Activated naive CD8-positive, alpha-beta T cell treated with anti-CD3 and anti-CD28 coated beads, Interleukin-2, amount 50 U/mL, for 24 hours (primary cell): ENCODE measurements around the gene GEMIN4.
"Not testable (repeated sequence)": the region's sequence is repeated elsewhere in the genome, so short reads cannot be mapped to it uniquely, and the experiment has no call there.

ENCODE experiments used
- ATAC-seq: fragments of 150-1000 bp; cut with Tn5 transposase; one replicate; pipeline ENCODE4 v1.10.0; 2021
- DNase-seq: peaks from one replicate; pipeline ENCODE4 v3.0.0; 2021
- H3K27ac Mint-ChIP-seq: one replicate; pipeline ENCODE4 v1.8.0; 2021; ENCODE audit warnings: mild to moderate bottlenecking, mixed read lengths
- H3K27me3 Mint-ChIP-seq: one replicate; pipeline ENCODE4 v1.8.0; 2021; ENCODE audit warnings: mixed read lengths
- H3K36me3 Mint-ChIP-seq: one replicate; pipeline ENCODE4 v1.8.0; 2021; ENCODE audit warnings: low read depth, mixed read lengths
- H3K4me1 Mint-ChIP-seq: one replicate; pipeline ENCODE4 v1.8.0; 2021; ENCODE audit warnings: mixed read lengths
- H3K4me3 Mint-ChIP-seq: one replicate; pipeline ENCODE4 v1.8.0; 2021; ENCODE audit warnings: mild to moderate bottlenecking, moderate library complexity, mixed read lengths
- H3K9me3 Mint-ChIP-seq: one replicate; pipeline ENCODE4 v1.8.0; 2021; ENCODE audit warnings: mixed read lengths

Gene GEMIN4

DNA sequence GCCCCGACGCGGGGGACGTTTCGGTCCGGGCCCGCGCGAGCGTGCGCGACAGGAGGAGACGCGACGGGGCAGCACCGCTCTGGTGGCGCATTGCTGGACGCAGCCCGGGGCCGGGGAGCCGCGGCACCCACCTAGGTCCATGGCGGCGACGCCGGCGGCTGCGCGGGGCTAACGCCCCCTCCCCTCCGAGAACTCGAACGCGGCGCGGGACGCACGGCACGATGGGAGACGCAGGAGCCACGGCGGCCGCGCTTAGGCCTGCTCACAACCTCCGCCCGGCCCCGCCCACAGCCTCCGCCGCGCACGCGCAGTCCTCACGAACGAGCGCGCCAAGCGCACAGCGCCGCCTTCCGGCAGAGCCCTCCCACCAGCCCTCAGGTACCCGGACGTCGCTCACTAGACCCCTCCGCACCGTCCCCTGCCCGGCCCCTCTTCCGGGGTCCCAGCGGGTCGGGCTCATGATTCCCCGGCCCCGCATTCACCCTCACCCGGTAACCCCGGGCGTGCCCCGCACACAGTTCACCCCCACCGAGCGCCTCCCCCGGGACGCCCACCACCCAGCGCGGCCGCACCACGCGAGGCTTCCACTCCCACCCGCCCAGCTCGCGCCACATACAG, at the start of gene GEMIN4:
GEMIN4 (minus strand) TSS at position 263 of the 618 bp plus-strand sequence; CDS start at position 141, 122 bp downstream.
- Mint-ChIP-seq H3K4me1 (peaks cover 35% of the 10 kb centered on the region), H3K27me3 (no peaks in the 10 kb centered on the region), H3K27ac (peak within 1 kb of the TSS; percentile 98), H3K9me3 (peaks cover 5% of the 10 kb centered on the region), H3K36me3 (peaks cover 49% of the 10 kb centered on the region), H3K4me3 (peak within 1 kb of the TSS; percentile 99)
- peak; percentile 91 for ATAC-seq
- DNase-seq: peak; percentile 99

DNA sequence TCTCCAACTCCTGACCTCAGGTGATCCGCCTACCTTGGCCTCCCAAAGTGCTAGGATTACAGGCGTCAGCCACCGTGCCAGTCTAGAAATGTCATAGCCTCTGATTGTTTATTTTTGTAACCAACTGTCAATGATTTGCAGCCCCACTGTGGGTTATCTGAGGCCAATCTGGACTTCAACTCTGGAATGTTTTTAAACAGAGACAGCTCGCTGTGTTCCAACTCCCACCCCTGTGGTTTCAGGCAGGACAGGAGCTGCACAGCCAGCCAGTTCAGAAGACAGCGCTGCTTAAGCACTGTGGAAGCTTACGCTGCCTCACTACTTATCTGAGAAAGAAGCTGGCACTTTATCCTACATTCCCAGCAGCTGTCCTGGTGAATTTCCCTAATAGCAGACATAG, 49.6 kb upstream of the GEMIN4 start:
- DNase-seq (no peak), ATAC-seq (no peak)
- no peak overlapping the region for H3K27ac Mint-ChIP-seq
- no peaks in the 10 kb centered on the region for H3K27me3 Mint-ChIP-seq
- H3K4me3 Mint-ChIP-seq: no peak overlapping the region
- H3K9me3 Mint-ChIP-seq: no peaks in the 10 kb centered on the region
- H3K36me3 Mint-ChIP-seq: no peaks in the 10 kb centered on the region
- H3K4me1 Mint-ChIP-seq: no peaks in the 10 kb centered on the region

DNA sequence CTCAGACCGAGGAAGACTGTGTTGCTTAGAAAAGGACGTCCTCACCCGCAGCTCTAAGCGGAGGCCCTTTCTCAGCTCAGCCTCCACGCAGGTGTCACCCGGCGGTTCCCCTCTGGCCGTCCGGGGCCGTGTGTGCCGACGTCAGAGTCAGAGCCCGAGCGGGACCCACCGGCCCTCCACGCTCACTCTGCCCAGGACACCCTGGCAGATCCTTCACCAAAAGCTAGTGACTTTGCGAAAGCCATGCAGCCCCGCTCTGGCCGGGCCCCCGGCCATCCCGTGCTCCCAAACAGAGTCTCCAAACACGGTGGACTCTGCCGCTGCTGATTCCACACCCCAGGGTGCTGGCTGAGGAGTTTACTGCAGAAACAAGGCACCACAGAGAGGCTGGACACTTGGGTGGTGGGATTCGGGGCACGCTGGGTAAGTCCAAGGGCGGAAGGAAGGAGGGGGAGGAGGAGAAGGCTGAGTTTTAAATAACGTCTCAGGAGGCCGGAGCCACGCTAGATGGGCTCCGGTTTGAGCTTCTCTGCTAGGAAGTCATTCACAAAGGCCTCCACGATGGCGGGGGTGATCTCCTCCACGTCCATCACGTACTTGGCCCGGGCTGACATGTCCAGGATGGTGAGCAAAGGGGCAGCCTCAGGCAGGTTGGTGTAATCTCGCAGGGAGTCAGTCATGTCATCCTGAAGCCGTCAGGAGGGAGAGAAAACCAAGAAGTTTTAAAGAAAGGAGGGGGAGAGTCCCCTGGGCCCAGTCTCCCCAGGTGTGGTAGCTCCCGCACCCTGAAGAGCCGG, 48.6 kb upstream of the GEMIN4 start:
- Mint-ChIP-seq H3K36me3 (no peaks in the 10 kb centered on the region), H3K4me3 (no peak overlapping the region), H3K27ac (no peak overlapping the region), H3K9me3 (no peaks in the 10 kb centered on the region), H3K4me1 (no peaks in the 10 kb centered on the region), H3K27me3 (no peaks in the 10 kb centered on the region)
- ATAC-seq: no peak
- DNase-seq: no peak

DNA sequence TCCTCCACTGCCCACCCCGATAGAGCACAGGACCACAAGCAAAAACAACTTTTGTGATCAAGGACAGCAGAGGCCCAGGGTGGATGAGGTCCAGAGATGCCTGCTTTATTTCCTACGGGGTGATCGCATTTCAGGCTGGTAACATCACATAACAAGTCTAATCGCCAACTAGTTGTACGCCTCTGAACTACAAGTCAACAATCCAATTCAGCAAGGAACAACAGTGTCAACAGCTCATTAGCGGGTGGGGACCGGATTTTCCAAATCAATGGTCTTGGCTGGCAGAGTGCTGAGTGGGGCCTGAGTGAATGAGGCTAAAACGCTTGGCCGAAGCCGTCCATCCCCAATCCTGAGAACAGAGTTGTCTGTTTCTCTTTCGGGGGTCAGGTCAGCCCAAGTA, 47.2 kb upstream of the GEMIN4 start:
- H3K36me3 Mint-ChIP-seq: no peaks in the 10 kb centered on the region

DNA sequence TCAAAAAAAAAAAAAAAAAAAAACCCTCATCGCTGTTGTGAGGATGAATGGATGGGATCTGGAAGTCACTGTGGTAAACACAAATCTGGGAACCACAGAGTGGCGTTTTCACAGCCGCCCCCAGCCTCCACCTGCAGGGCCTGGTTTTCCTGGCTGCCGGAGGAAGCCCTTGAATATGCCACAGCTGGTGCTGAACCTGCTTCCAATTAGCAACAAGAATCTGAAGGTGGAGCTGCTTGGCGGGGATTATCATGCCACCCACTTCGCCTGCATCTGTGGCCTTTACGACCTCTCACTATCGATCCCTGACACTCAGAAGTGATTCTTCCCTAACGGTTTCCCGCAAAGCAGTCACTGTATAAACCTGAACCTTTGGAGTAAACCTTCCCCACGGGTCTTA, 46.2 kb upstream of the GEMIN4 start:
- Mint-ChIP-seq H3K27ac (no peak overlapping the region), H3K27me3 (no peaks in the 10 kb centered on the region), H3K4me3 (no peak overlapping the region), H3K4me1 (peaks cover 6% of the 10 kb centered on the region), H3K9me3 (no peaks in the 10 kb centered on the region), H3K36me3 (no peaks in the 10 kb centered on the region)
- DNase-seq: no peak
- no peak for ATAC-seq

More for the DNA sequence above, 47.2 kb upstream of the GEMIN4 start:
- Mint-ChIP-seq H3K27me3 (no peaks in the 10 kb centered on the region), H3K27ac (no peak overlapping the region), H3K4me1 (peaks cover 6% of the 10 kb centered on the region), H3K4me3 (no peak overlapping the region), H3K9me3 (no peaks in the 10 kb centered on the region)
- DNase-seq (no peak), ATAC-seq (no peak)

DNA sequence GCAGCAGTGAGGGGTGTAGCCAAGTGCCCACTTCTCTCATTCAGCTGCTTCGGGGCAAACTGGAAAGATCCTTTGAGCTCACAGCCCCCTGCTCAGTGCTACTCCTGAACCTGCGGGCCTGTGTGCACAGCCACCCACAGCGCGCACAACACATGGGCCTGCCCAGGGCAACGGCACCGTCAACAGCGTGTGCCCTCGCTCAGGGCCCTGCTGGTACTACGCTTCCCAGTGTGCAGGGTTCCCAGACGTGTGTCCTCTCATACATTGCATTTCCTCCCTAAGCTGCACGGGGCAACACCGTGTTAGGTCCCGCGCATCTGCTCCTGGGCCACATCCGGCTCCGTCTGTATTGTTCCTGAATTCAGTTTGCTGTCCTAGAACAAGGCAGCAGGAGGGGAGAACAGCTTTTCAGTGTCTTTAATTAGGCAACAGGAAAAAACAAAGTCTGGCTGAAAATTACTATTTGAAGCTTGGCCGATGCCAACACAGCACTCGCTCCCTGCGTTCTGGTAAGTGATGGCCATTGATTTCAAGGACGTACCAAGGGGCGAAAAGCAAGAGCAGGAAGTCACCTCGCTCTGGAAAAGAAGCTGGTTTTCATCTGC, 45.3 kb upstream of the GEMIN4 start:
- H3K27me3 Mint-ChIP-seq: no peaks in the 10 kb centered on the region

DNA sequence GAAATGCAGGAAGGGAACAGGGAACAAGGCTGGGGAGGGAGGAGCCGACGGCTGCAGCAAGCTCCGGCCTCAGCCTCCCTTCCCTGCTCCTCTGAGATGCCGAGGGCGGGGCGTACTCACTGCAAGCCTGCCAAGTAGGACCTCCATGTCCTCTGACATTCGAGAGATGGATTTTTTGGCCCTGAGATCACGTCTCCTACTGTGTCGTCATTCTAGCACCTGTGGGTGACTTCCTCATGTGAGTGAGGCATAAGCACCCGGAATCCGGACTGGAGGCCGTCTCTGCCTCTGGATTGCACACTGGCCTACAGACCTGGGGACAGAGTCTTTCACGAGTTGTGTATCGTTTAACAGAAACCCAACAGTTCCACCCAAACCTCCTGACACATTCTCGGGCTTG, 44.5 kb upstream of the GEMIN4 start:
- Mint-ChIP-seq H3K27me3 (no peaks in the 10 kb centered on the region), H3K9me3 (no peaks in the 10 kb centered on the region), H3K27ac (no peak overlapping the region), H3K4me3 (no peak overlapping the region), H3K36me3 (peaks cover 7% of the 10 kb centered on the region), H3K4me1 (peaks cover 6% of the 10 kb centered on the region)
- DNase-seq (no peak), ATAC-seq (no peak)

More for the DNA sequence above, 45.3 kb upstream of the GEMIN4 start:
- H3K27ac Mint-ChIP-seq: no peak overlapping the region
- DNase-seq (no peak), ATAC-seq (no peak)
- H3K4me3 Mint-ChIP-seq: no peak overlapping the region
- no peaks in the 10 kb centered on the region for H3K9me3 Mint-ChIP-seq
- peaks cover 3% of the 10 kb centered on the region for H3K36me3 Mint-ChIP-seq
- peaks cover 6% of the 10 kb centered on the region for H3K4me1 Mint-ChIP-seq

DNA sequence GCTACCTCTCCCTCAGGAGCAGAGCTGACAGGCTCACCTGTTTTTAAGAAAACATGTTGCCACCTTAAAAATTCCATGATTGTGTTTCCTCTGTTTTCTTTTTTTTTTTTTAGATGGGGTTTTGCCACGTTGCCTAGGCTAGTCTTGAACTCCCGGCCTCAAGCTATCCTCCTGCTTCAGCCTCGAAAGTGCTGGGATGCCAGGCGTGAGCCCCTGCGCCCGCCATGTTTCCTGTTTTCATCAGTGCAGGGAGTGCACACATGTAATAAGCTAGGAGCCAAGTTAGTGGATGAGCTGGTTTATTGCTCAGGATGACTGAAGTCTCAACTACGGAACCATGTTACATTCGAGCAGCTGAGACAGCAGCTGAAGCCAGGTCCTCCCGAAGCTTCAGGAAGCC, 43.7 kb upstream of the GEMIN4 start:
- H3K27ac Mint-ChIP-seq: no peak overlapping the region
- H3K4me3 Mint-ChIP-seq: no peak overlapping the region
- no peaks in the 10 kb centered on the region for H3K27me3 Mint-ChIP-seq

DNA sequence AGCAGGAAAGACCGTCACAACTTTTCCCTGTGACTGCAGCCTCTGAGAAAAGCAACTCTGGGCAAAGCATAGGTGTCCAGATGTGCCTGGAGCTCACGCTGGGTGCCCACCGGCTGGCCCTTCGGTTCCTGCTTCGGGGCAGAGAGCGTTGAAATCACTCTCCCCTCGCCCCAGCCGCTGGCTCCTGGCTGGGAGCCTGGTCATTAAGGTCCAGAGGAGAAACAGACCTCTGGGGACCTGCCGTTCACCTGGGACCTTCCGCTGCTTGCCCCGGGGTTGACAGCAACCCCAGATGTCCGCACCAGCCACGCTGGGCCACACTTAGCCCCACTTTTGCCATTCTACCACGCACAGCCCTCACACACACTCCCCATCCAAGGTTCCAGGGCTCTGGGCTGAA, 43.2 kb upstream of the GEMIN4 start:
- no peaks in the 10 kb centered on the region for H3K27me3 Mint-ChIP-seq
- H3K4me1 Mint-ChIP-seq: peaks cover 6% of the 10 kb centered on the region
- ATAC-seq (no peak), DNase-seq (no peak)
- H3K4me3 Mint-ChIP-seq: no peak overlapping the region
- no peaks in the 10 kb centered on the region for H3K9me3 Mint-ChIP-seq
- H3K27ac Mint-ChIP-seq: no peak overlapping the region
- peaks cover 16% of the 10 kb centered on the region for H3K36me3 Mint-ChIP-seq

More for the DNA sequence above, 43.7 kb upstream of the GEMIN4 start:
- H3K4me1 Mint-ChIP-seq: peaks cover 6% of the 10 kb centered on the region
- DNase-seq: no peak
- ATAC-seq: no peak
- no peaks in the 10 kb centered on the region for H3K9me3 Mint-ChIP-seq
- H3K36me3 Mint-ChIP-seq: peaks cover 14% of the 10 kb centered on the region

DNA sequence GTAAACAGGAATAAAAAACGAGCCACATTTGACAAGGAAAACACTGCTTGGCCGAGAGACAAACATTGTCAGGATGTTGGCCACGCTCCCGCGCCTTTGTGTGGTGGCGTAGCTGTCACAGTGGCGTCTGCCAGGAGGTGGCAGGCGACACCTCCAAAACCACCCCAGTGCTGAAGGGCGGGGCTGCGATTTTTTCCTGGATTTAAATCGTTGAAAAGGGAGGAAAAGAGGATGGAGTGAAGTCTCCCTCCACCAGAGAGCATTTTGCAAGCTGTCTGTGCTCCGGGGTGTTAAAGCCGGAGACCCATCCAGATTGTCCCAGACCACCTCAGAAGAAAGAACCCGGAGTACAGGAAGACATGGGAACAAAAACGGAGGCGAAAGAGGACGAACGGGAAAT, 42.8 kb upstream of the GEMIN4 start:
- Mint-ChIP-seq H3K9me3 (no peaks in the 10 kb centered on the region), H3K27ac (no peak overlapping the region), H3K36me3 (peaks cover 18% of the 10 kb centered on the region), H3K27me3 (no peaks in the 10 kb centered on the region), H3K4me1 (peaks cover 6% of the 10 kb centered on the region), H3K4me3 (no peak overlapping the region)
- DNase-seq (peak; percentile 57), ATAC-seq (no peak)

DNA sequence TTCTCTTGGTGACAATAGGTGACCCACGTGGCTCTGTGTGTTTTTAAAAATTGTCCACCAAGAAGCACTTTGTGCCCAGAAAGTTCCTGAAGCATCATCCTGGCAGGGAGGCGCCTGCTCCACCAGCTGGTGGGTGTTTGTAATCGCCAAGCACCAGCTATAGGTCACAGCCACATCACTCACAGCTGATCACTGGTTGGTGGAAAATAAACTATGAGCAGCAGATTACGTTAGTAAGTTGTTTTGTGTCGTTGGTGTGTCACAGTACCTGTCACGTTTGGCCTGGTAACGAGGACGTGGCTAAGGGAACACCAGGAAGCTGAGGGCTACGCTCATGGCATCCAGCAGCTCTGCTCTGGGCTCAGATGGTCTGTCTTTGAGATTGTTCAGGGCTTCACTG, 40.2 kb upstream of the GEMIN4 start:
- H3K4me1 Mint-ChIP-seq: peaks cover 6% of the 10 kb centered on the region
- peaks cover 24% of the 10 kb centered on the region for H3K36me3 Mint-ChIP-seq
- no peak for ATAC-seq

DNA sequence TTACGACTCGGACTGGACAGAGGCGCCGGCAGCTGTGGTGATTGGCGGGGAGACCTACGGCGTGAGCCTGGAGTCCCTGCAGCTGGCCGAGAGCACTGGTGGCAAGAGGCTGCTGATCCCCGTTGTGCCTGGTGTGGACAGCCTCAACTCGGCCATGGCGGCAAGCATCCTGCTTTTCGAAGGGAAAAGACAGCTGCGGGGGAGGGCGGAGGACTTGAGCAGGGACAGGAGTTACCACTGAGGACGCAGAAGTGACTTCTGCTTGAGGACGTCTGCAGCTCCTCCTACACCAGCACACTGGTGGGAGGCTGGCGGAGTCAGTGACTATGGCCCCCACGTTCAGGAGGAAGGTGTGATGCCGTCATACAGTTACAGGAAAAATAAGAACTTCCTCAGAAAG, 39.8 kb upstream of the GEMIN4 start:
- no peak overlapping the region for H3K27ac Mint-ChIP-seq
- ATAC-seq (no peak), DNase-seq (no peak)
- H3K27me3 Mint-ChIP-seq: no peaks in the 10 kb centered on the region
- H3K9me3 Mint-ChIP-seq: no peaks in the 10 kb centered on the region
- H3K4me1 Mint-ChIP-seq: peaks cover 6% of the 10 kb centered on the region
- H3K4me3 Mint-ChIP-seq: no peak overlapping the region
- H3K36me3 Mint-ChIP-seq: peaks cover 26% of the 10 kb centered on the region

More for the DNA sequence above, 40.2 kb upstream of the GEMIN4 start:
- H3K4me3 Mint-ChIP-seq: no peak overlapping the region
- H3K9me3 Mint-ChIP-seq: no peaks in the 10 kb centered on the region
- H3K27me3 Mint-ChIP-seq: no peaks in the 10 kb centered on the region
- no peak for DNase-seq
- no peak overlapping the region for H3K27ac Mint-ChIP-seq

DNA sequence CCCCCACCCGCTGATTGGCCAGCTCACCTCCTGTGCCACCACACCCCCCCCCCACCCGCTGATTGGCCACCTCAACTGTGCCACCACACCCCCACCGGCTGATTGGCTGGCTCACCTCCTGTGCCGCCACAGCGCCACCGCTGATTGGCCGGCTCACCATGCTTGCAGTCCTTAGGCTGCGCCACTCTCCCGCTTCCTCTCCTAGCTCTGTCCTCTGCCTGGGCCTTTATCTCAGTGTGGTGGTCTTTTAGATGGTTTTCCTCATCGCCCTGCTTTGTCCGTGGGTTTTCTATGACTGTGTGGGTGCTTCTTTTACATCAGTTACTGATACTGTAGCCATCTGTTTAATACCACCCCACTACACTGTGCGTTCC, 38.8 kb upstream of the GEMIN4 start:
- DNase-seq, ATAC-seq, H3K27ac Mint-ChIP-seq, H3K9me3 Mint-ChIP-seq, H3K4me1 Mint-ChIP-seq, H3K27me3 Mint-ChIP-seq, H3K4me3 Mint-ChIP-seq: not testable (repeated sequence)
- H3K36me3 Mint-ChIP-seq: peaks cover 26% of the 10 kb centered on the region

DNA sequence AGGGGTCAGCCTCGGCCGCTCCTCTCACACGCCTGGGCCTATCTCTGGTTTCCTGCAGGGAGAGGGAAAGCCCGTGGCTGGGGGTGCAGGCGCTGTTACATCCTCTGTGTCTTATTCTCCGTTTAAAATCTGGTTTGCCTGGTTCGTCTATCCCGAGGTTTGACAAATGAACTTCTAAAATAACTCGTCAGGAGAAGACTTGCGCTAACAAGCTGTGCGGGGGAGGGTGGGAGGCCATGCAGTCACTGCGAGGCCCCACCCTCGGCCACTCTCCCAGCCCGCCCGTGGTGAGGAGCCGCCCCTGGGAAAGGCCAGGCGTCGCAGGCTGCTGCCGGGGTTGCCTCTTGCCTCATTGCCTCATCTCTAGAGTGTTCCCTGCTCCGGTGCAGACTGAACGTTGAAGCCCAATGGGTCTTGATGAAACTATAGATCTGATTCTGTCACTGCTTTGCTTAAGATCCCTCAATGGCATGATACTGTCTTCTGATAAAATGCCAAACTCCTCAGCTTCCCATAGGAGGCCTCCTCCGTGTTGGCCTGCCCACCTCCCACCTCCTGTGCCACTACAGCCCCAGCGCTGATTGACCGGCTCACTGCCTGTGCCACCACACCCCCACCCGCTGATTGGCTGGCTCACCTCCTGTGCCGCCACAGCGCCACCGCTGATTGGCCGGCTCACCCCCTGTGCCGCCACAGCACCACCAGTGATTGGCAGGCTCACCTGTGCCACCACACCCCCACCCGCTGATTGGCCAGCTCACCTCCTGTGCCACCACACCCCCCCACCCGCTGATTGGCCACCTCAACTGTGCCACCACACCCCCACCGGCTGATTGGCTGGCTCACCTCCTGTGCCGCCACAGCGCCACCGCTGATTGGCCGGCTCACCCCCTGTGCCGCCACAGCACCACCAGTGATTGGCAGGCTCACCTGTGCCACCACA, 38.1 kb upstream of the GEMIN4 start:
- peaks cover 26% of the 10 kb centered on the region for H3K36me3 Mint-ChIP-seq
- not testable (repeated sequence) for H3K9me3 Mint-ChIP-seq, DNase-seq, ATAC-seq, H3K4me1 Mint-ChIP-seq, H3K27ac Mint-ChIP-seq, H3K4me3 Mint-ChIP-seq, H3K27me3 Mint-ChIP-seq
